ENCODE data around the gene ZNF423.

- TF ChIP-seq RAD21 (CRISPR knock-in tag; conservative IDR thresholded peaks at IDR 0.05 in 1 of 2, IDR thresholded peaks at IDR 0.05 in 1 of 2) (no peak), POLR2AphosphoS5 (IDR thresholded peaks at IDR 0.05; ENCODE audit: control insufficient read depth, insufficient read depth, low read depth, low read length) (no peak), ZNF766 (CRISPR knock-in tag; conservative IDR thresholded peaks at IDR 0.05) (no peak), CHD1 (IDR thresholded peaks at IDR 0.05; ENCODE audit: low read length) (no peak), CBFB (CRISPR knock-in tag; IDR thresholded peaks at IDR 0.05) (no peak), HMGN3 (IDR thresholded peaks at IDR 0.05; ENCODE audit: borderline replicate concordance, extremely low read depth, insufficient read length, low read depth, low read length) (no peak), NCOA2 (IDR thresholded peaks at IDR 0.05; ENCODE audit: partially characterized antibody in 2 of 2) (no peak), REST (IDR thresholded peaks at IDR 0.05; ENCODE audit: borderline replicate concordance) (no peak), REST (CRISPR knock-in tag; IDR thresholded peaks at IDR 0.05; ENCODE audit: low read depth) (no peak), POLR2G (IDR thresholded peaks at IDR 0.05; ENCODE audit: low read depth, low read length) (no peak), USF2 (CRISPR knock-in tag; IDR thresholded peaks at IDR 0.05) (no peak)
These were observed 5.1 kb downstream of the ZNF423 start for GRCh38 chr16:49850558-49851467.
